ENCODE data around the gene ATG13.
A peak's percentile ranks its signal among the peaks of the same experiment; 100 is the strongest.
"Not testable (repeated sequence)": the region's sequence is repeated elsewhere in the genome, so short reads cannot be mapped to it uniquely, and the experiment has no call there.

ATG13 gene

GRCh38 chr11:46643986-46644385 is 26.6 kb downstream of the ATG13 start:
- no peak for DNase-seq (ENCODE audit: low spot score)

GRCh38 chr11:46649180-46649738 is 31.9 kb downstream of the ATG13 start:
- peak; percentile 93 for DNase-seq (ENCODE audit: low spot score)

GRCh38 chr11:46655631-46656030 is 38.3 kb downstream of the ATG13 start:
- DNase-seq (ENCODE audit: low spot score) = no peak

GRCh38 chr11:46657186-46657585 is 39.8 kb downstream of the ATG13 start:
- no peak for DNase-seq (ENCODE audit: low spot score)

GRCh38 chr11:46658259-46658658 is 40.9 kb downstream of the ATG13 start:
- no peak for DNase-seq (ENCODE audit: low spot score)

- no peak for DNase-seq (ENCODE audit: low spot score)
These were observed 42.6 kb downstream of the ATG13 start for GRCh38 chr11:46659908-46660307.

GRCh38 chr11:46661836-46662235 is 44.5 kb downstream of the ATG13 start:
- peak; percentile 81 for DNase-seq (ENCODE audit: low spot score)

- no peak for DNase-seq (ENCODE audit: low spot score)
These were observed 45.0 kb downstream of the ATG13 start for GRCh38 chr11:46662366-46662765.

GRCh38 chr11:46663277-46663940 is 46.1 kb downstream of the ATG13 start:
- no peak for DNase-seq (ENCODE audit: low spot score)

- no peak for DNase-seq (ENCODE audit: low spot score)
These were observed 47.3 kb downstream of the ATG13 start for GRCh38 chr11:46664612-46665011.

- DNase-seq (ENCODE audit: low spot score) = no peak
These were observed 48.0 kb downstream of the ATG13 start for GRCh38 chr11:46665356-46665755.

GRCh38 chr11:46666516-46666915 is 49.2 kb downstream of the ATG13 start:
- DNase-seq (ENCODE audit: low spot score) = no peak

- no peak for DNase-seq (ENCODE audit: low spot score)
These were observed 49.7 kb downstream of the ATG13 start for GRCh38 chr11:46667043-46667481.

GRCh38 chr11:46668480-46669085 is 51.2 kb downstream of the ATG13 start:
- no peak for DNase-seq (ENCODE audit: low spot score)

- no peak for DNase-seq (ENCODE audit: low spot score)
These were observed 52.4 kb downstream of the ATG13 start for GRCh38 chr11:46669711-46670139.

- not testable (repeated sequence) for DNase-seq (ENCODE audit: low spot score)
These were observed 53.2 kb downstream of the ATG13 start for GRCh38 chr11:46670521-46670920.

GRCh38 chr11:46671958-46672315 is 54.6 kb downstream of the ATG13 start:
- no peak for DNase-seq (ENCODE audit: low spot score)

- no peak for DNase-seq (ENCODE audit: low spot score)
These were observed 55.1 kb downstream of the ATG13 start for GRCh38 chr11:46672381-46672839.

GRCh38 chr11:46673713-46674462 is 56.5 kb downstream of the ATG13 start:
- no peak for DNase-seq (ENCODE audit: low spot score)

- DNase-seq (ENCODE audit: low spot score) = no peak
These were observed 57.3 kb downstream of the ATG13 start for GRCh38 chr11:46674463-46675287.

- peak; percentile 70 for DNase-seq (ENCODE audit: low spot score)
These were observed 58.0 kb downstream of the ATG13 start for GRCh38 chr11:46675288-46675851.
